SK-N-SH (cell line): ENCODE data around the gene DTX2. TPM values are rescaled to one million over a fixed set of nuclear protein-coding genes. Genes with fewer than 3 reads are reported as not detected.
"Not testable (repeated sequence)": the region's sequence is repeated elsewhere in the genome, so short reads cannot be mapped to it uniquely, and the experiment has no call there.

Experiments used
- CTCF ChIA-PET: fragments of 300-600, 350-600 bp; formaldehyde crosslinking; extraction: SDS; loops from one replicate; lab custom pipeline; 2021; lab: Yijun Ruan, JAX
- POLR2A ChIA-PET: fragments of 350-600 bp; sonication (Branson Sonifier 250); formaldehyde crosslinking; extraction: SDS; loops from one replicate; lab custom pipeline; 2020; ENCODE audit warnings: antibody characterized with exemption, inconsistent platforms; lab: Yijun Ruan, JAX
- DNase-seq: peaks from one replicate; pipeline ENCODE4 v3.0.0; 2012
- H2AFZ ChIP-seq: fragments of 200-600 bp; sonication (generic); 2 replicates; pipeline ENCODE4 v1.8.1; 2016; ENCODE audit warnings: antibody characterized with exemption, mild to moderate bottlenecking, low read depth
- H3F3A ChIP-seq: fragments of 200-600 bp; sonication (generic); replicated peaks from 2 replicates; pipeline ENCODE3; 2016; ENCODE audit warnings: antibody characterized with exemption, mild to moderate bottlenecking; ENCODE audit not compliant: insufficient read depth
- H3K27ac ChIP-seq, 2 experiments: fragments of 200-500 bp in 1 of 2; fragments of 200-600 bp in 1 of 2; sonication (Bioruptor generic) in 1 of 2; sonication (generic), shearing (Covaris generic) in 1 of 2; 2 replicates each; pipeline versions ENCODE4 v1.5.1 to v1.6.1; 2014 to 2016; ENCODE audit warnings: low read depth in 2 of 2, inconsistent platforms in 1 of 2, low read length in 1 of 2, mild to moderate bottlenecking in 1 of 2, mixed read lengths in 1 of 2
- H3K27me3 ChIP-seq: fragments of 200-600 bp; sonication (generic), shearing (Covaris generic); 2 replicates; pipeline ENCODE4 v1.6.1; 2016; ENCODE audit warnings: mixed run types; ENCODE audit not compliant: insufficient read depth
- H3K36me3 ChIP-seq, 2 experiments: fragments of 200-500 bp in 1 of 2; fragments of 200-600 bp in 1 of 2; sonication (Bioruptor generic) in 1 of 2; sonication (generic) in 1 of 2; replicated peaks in 1 of 2; 2 replicates each; pipeline versions ENCODE3 to v1.5.1; 2014 to 2016; ENCODE audit warnings: low read length in 1 of 2, mild to moderate bottlenecking in 1 of 2; ENCODE audit not compliant: insufficient read depth in 2 of 2, control insufficient read depth in 1 of 2
- H3K4me1 ChIP-seq, 2 experiments: fragments of 200-500 bp in 1 of 2; fragments of 200-600 bp in 1 of 2; sonication (Bioruptor generic) in 1 of 2; sonication (generic), shearing (Covaris generic) in 1 of 2; 2 replicates each; pipeline versions ENCODE4 v1.5.1 to v1.6.1; 2014 to 2016; ENCODE audit warnings: low read depth in 1 of 2, low read length in 1 of 2, mixed run types in 1 of 2; ENCODE audit not compliant: insufficient read depth in 2 of 2, control insufficient read depth in 1 of 2
- H3K4me2 ChIP-seq: fragments of 200-600 bp; sonication (generic), shearing (Covaris generic); 2 replicates; pipeline ENCODE4 v1.6.1; 2017; ENCODE audit warnings: mixed run types
- H3K4me3 ChIP-seq, 2 experiments: fragments of 200-500 bp in 1 of 2; fragments of 200-600 bp in 1 of 2; sonication (Bioruptor generic) in 1 of 2; sonication (generic), shearing (Covaris generic) in 1 of 2; 2 replicates each; pipeline versions ENCODE4 v1.5.1 to v1.8.1; 2014 to 2016; ENCODE audit warnings: low read depth in 2 of 2, inconsistent platforms in 1 of 2, low read length in 1 of 2, mild to moderate bottlenecking in 1 of 2, mixed read lengths in 1 of 2, moderate library complexity in 1 of 2
- H3K79me2 ChIP-seq: fragments of 200-600 bp; sonication (generic); 2 replicates; pipeline ENCODE4 v1.8.1; 2017; ENCODE audit warnings: mild to moderate bottlenecking; ENCODE audit not compliant: insufficient read depth
- H3K9ac ChIP-seq: fragments of 200-600 bp; sonication (generic); 2 replicates; pipeline ENCODE4 v1.6.1; 2017; ENCODE audit warnings: mixed run types
- H3K9me2 ChIP-seq: fragments of 200-600 bp; sonication (generic); 2 replicates; pipeline ENCODE4 v1.6.1; 2017; ENCODE audit warnings: mixed run types
- H3K9me3 ChIP-seq: fragments of 200-600 bp; sonication (generic); 2 replicates; pipeline ENCODE4 v1.6.1; 2017; ENCODE audit warnings: mixed run types, mild to moderate bottlenecking, moderate library complexity
- H4K20me1 ChIP-seq: fragments of 200-600 bp; sonication (generic); 2 replicates; pipeline ENCODE4 v1.6.1; 2017; ENCODE audit warnings: mild to moderate bottlenecking, mixed run types; ENCODE audit not compliant: insufficient read depth
- MXI1 ChIP-seq: IDR thresholded peaks from 2 replicates; pipeline ENCODE4 v1.6.1; 2012; ENCODE audit warnings: mild to moderate bottlenecking, low read depth, low read length, improper control_type of control experiment
- RAD21 ChIP-seq: IDR thresholded peaks from 2 replicates; pipeline ENCODE4 v1.6.1; 2012; ENCODE audit warnings: mild to moderate bottlenecking, low read length
- WGBS: methylation state at CpG from one replicate; pipeline ENCODE4 v1.1.6; 2017; ENCODE audit warnings: low lambda C conversion rate; 5-methylcytosine and 5-hydroxymethylcytosine counted together
- polyA plus RNA-seq, 3 experiments: library from polyadenylated mRNA; depleted of rRNA; stranded (reverse); fragments of >200 nt; gene quantifications; 2 replicates each; pipeline ENCODE4 v1.2.3, GENCODE V29; 2012
- TF ChIP-seq, protein P1 (sequence below): fragments of 200-600 bp; sonication (generic); IDR thresholded peaks from 2 replicates; pipeline ENCODE4 v1.6.1; 2017; ENCODE audit warnings: antibody characterized with exemption, mild to moderate bottlenecking, moderate library complexity

DTX2 gene
- polyA plus RNA-seq, 1 of the 3 experiments (the other 2 are of a cell fraction): 7.6 TPM

DNA sequence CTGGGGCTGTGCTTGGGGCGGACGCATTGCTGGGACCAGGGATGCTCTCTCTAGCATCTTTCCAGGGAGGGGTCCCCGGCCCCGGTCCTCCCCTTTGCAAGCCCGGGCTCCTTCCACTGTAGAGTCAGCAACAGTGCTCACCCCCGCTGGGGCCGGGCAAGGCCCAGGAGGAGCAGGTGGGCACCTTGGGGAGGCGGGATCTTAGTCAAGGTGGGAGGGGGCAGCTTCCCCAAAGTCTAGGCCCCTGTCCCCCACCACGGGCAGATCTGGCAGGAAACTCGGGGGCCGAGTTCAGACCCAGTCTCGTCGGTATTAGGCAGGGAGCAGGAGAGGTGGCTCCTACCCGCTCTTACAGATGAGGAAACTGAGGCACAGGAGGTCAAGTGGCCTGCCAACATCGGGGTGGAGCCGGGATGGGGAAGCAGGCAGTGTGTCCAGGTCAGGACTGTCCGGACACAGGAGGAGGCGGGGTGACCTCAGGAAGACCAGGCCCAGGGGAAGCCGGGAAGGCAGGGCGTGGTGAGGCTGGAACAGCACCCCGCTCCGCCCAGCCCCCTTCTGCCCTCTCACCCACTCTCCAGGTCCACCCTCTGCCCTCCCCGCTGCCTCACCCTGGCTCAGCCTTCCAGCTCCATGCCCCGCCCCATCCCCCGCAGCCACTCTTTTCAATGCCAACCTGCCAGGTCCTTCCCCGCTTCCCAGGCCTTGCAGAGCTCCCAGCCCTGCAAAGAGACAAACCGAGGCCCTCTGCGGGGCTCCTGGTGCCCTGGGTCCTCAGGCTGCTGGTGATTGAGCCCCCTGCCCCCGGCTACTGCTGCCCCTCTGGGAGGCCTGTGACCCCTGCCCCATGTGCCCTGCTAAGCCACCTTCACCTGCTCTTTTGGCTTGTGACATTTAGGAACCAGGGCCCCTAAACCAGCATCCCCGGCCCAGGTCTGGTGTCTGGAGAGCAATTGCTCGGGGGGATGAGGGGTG is 50.7 kb downstream of the DTX2 start:
- H4K20me1 ChIP-seq, H3F3A ChIP-seq, H2AFZ ChIP-seq, H3K9me3 ChIP-seq, POLR2A ChIA-PET, H3K9ac ChIP-seq, H3K79me2 ChIP-seq, H3K36me3 ChIP-seq, H3K9me2 ChIP-seq, CTCF ChIA-PET, DNase-seq, H3K27me3 ChIP-seq, H3K4me2 ChIP-seq, H3K4me3 ChIP-seq, H3K27ac ChIP-seq: not testable (repeated sequence)
- peaks cover 0 to 10% of the 10 kb centered on the region in 2 experiments; a peak in 1 of 4 replicates for H3K4me1 ChIP-seq
- WGBS: 54% methylated on average over 5 of the region's 31 CpGs

DNA sequence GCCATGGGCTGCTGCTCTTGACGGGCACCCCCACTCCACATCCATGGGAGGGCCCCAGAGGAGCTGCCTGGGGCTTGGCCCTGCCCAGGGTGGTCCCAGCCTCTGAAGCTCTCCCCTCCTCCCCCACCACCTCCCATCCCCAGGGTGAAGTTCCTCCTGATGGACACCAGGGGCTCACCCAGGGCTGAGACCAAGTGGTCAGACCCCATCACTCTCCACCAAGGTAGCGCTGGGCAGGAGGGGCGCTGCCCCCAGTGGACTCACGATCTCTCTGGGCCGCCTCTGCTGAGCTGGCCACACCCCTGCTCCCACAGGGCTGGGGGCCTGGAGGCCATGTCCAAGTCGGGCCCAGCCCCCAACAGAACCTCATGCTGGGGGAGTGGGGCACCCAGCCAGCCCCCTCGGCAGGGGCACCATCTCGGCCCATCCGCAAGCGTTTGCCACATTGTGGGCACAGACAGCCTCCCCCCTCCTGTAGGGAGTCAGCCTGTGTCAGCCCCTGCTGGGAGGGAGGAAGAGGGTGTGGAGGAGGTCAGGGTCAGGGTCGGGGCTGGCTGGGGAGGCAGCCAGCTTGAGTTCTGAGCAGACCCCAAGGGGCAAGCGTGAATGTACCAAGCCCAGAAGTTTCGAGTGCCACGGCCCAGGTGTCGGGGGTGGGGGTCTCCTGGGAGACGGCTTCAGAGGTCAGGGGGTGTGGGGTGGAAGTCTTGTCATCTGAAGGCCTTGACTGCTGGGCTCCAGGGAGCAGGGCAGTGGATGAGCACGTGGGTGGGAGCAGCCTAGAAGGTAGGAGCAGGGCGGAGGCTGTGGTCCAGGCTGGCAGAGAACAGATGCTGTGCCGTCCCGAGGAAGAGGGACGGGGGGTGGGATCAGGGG is 51.7 kb downstream of the DTX2 start:
- Histone ChIP-seq H3K79me2 (no peaks in the 10 kb centered on the region), H3K4me3 (no peak overlapping the region), H3K4me2 (no peak overlapping the region), H3K27ac (no peak overlapping the region), H3K27me3 (no peaks in the 10 kb centered on the region), H2AFZ (no peak overlapping the region), H3K36me3 (no peaks in the 10 kb centered on the region), H3K9ac (no peak overlapping the region), H4K20me1 (no peaks in the 10 kb centered on the region), H3K4me1 (peaks cover 0 to 10% of the 10 kb centered on the region in 2 experiments; a peak in 1 of 4 replicates), H3K9me2 (no peaks in the 10 kb centered on the region), H3K9me3 (no peaks in the 10 kb centered on the region), H3F3A (no peaks in the 10 kb centered on the region)
- TF ChIP-seq MXI1 (no peak), RAD21 (peak; percentile 14; the same call in 1 of the 2 replicates)
- TF ChIP-seq, protein P1, sequence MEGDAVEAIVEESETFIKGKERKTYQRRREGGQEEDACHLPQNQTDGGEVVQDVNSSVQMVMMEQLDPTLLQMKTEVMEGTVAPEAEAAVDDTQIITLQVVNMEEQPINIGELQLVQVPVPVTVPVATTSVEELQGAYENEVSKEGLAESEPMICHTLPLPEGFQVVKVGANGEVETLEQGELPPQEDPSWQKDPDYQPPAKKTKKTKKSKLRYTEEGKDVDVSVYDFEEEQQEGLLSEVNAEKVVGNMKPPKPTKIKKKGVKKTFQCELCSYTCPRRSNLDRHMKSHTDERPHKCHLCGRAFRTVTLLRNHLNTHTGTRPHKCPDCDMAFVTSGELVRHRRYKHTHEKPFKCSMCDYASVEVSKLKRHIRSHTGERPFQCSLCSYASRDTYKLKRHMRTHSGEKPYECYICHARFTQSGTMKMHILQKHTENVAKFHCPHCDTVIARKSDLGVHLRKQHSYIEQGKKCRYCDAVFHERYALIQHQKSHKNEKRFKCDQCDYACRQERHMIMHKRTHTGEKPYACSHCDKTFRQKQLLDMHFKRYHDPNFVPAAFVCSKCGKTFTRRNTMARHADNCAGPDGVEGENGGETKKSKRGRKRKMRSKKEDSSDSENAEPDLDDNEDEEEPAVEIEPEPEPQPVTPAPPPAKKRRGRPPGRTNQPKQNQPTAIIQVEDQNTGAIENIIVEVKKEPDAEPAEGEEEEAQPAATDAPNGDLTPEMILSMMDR: peak; percentile 58
- 78% methylated on average over 14 of the region's 21 CpGs for WGBS
- POLR2A ChIA-PET: no interaction called here
- DNase-seq: peak; percentile 87
- CTCF ChIA-PET: interaction anchor here (0.5 kb wide), 1 partner anchor 8 kb away, joined by 3 read pairs; no protein-coding TSS in a partner anchor
